Measurements from ENCODE around the gene MRGPRE.

MRGPRE gene

GRCh38 chr11:3178349-3178748, 53.9 kb downstream of the MRGPRE start:
- peak; percentile 74 for DNase-seq (ENCODE audit: low read depth)

- DNase-seq (ENCODE audit: low read depth) = peak; percentile 64
These were observed 54.3 kb downstream of the MRGPRE start for GRCh38 chr11:3177931-3178330.

All from EH (cell line).